Astrocyte of the cerebellum (primary cell): Measurements from ENCODE around the gene LETM1.

Source experiments
- DNase-seq: peaks from one replicate; pipeline ENCODE4 v3.0.0-alpha.2; 2011; ENCODE audit warnings: low read depth
- H3K4me3 ChIP-seq: 2 replicates; pipeline ENCODE4 v1.5.1; 2011; ENCODE audit warnings: mild to moderate bottlenecking, low read depth, low read length, moderate library complexity
- in situ Hi-C: cut with HindIII; loops from 2 replicates; pipeline ENCODE4 v1.10.0; 2017; ENCODE audit warnings: low sequenced_read_pairs
- TF ChIP-seq, protein P1 (sequence below): IDR thresholded peaks from 2 replicates; pipeline ENCODE4 v1.5.1; 2012; ENCODE audit warnings: low read length, low read depth, moderate library complexity, mild to moderate bottlenecking; ENCODE audit errors: missing control alignments

LETM1 gene

GRCh38 chr4:1900087-1900433 is 44.1 kb upstream of the LETM1 start:
- TF ChIP-seq, protein P1, sequence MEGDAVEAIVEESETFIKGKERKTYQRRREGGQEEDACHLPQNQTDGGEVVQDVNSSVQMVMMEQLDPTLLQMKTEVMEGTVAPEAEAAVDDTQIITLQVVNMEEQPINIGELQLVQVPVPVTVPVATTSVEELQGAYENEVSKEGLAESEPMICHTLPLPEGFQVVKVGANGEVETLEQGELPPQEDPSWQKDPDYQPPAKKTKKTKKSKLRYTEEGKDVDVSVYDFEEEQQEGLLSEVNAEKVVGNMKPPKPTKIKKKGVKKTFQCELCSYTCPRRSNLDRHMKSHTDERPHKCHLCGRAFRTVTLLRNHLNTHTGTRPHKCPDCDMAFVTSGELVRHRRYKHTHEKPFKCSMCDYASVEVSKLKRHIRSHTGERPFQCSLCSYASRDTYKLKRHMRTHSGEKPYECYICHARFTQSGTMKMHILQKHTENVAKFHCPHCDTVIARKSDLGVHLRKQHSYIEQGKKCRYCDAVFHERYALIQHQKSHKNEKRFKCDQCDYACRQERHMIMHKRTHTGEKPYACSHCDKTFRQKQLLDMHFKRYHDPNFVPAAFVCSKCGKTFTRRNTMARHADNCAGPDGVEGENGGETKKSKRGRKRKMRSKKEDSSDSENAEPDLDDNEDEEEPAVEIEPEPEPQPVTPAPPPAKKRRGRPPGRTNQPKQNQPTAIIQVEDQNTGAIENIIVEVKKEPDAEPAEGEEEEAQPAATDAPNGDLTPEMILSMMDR, result no peak
- no peak for DNase-seq
- in situ Hi-C loops, result no loop called here
- no peak overlapping the region for H3K4me3 ChIP-seq

GRCh38 chr4:1899149-1900086 is 43.5 kb upstream of the LETM1 start:
- no peak overlapping the region for H3K4me3 ChIP-seq
- TF ChIP-seq, protein P1, result peak; percentile 76
- in situ Hi-C loops, result no loop called here
- peak; percentile 56 for DNase-seq

GRCh38 chr4:1898681-1899080 is 42.7 kb upstream of the LETM1 start:
- TF ChIP-seq, protein P1, result no peak
- DNase-seq, result no peak
- no peak overlapping the region for H3K4me3 ChIP-seq
- in situ Hi-C loops, result no loop called here

- H3K4me3 ChIP-seq, result no peak overlapping the region
- DNase-seq, result no peak
- TF ChIP-seq, protein P1, result no peak
- in situ Hi-C loops, result no loop called here
These were observed 42.1 kb upstream of the LETM1 start for GRCh38 chr4:1898007-1898406.

DNA sequence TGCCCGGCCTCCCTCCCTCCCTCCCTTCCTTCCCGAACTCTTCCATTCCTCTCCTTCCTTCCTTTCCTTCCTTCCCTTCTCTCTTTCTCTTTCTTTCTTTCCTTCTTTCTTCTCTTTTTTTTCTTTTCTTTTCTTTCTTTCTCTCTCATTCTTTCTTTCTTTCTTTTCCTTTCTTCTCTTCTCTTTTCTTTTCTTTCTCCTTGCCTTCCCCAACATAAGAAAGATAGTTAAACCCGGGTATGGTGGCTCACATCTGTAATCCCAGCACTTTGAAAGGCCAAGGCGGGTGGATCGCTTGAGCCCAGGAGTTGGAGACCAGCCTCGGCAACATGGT is 40.7 kb upstream of the LETM1 start:
- no peak for DNase-seq
- TF ChIP-seq, protein P1, result no peak
- H3K4me3 ChIP-seq, result no peak overlapping the region
- in situ Hi-C loops, result no loop called here

- no peak for DNase-seq
- TF ChIP-seq, protein P1, result no peak
- no peak overlapping the region for H3K4me3 ChIP-seq
- in situ Hi-C loops, result no loop called here
These were observed 40.2 kb upstream of the LETM1 start for GRCh38 chr4:1895971-1896657.
